ENCODE measurements around the gene TOGARAM1.

TOGARAM1 gene

DNA sequence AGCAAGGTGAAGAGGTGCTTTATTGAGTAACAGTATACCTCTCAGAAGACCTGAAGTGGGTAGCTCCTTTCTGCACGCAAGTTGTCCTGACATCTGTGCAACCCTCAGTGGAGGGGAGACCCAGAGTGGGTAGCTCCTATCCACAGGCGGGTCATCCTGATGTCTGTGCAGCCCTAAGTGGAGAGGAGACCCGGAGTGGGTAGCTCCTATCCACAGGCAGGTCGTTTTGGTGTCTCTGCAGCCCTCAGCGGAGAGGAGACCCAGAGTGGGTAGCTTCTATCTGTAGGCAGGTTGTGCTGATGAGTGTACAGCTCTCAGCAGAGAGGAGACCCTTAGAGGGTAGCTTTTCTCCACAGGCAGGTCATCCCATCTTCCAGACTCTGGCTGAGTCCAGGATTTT, 76.9 kb downstream of the TOGARAM1 start:
- no peak for DNase-seq (ENCODE audit: low read depth)
- TF ChIP-seq, protein P1, sequence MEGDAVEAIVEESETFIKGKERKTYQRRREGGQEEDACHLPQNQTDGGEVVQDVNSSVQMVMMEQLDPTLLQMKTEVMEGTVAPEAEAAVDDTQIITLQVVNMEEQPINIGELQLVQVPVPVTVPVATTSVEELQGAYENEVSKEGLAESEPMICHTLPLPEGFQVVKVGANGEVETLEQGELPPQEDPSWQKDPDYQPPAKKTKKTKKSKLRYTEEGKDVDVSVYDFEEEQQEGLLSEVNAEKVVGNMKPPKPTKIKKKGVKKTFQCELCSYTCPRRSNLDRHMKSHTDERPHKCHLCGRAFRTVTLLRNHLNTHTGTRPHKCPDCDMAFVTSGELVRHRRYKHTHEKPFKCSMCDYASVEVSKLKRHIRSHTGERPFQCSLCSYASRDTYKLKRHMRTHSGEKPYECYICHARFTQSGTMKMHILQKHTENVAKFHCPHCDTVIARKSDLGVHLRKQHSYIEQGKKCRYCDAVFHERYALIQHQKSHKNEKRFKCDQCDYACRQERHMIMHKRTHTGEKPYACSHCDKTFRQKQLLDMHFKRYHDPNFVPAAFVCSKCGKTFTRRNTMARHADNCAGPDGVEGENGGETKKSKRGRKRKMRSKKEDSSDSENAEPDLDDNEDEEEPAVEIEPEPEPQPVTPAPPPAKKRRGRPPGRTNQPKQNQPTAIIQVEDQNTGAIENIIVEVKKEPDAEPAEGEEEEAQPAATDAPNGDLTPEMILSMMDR (conservative IDR thresholded peaks at IDR 0.05; ENCODE audit: low read depth, low read length): no peak
- H3K4me3 ChIP-seq (ENCODE audit: low read length): no peak overlapping the region

DNA sequence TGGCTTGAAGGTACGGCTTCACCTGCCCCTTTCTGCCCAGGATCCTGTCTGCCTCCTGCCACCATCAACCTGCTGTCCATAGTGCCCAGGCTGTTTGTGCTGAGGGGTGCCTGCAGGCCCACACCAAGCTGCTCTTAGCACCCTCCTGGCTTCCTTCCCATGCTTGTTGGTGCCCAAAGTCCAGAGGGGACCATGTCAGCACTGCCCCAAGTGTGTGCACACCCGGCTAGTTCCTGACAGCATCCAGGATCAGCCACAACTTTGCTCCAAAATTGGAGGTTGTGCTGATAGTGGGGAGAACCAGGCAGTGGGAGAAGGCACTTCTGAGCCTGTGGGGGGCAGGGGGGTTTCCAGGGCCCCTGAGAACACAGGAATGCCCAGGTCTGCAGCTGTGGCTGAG, 77.4 kb downstream of the TOGARAM1 start:
- H3K4me3 ChIP-seq (ENCODE audit: low read length): no peak overlapping the region
- DNase-seq (ENCODE audit: low read depth): no peak
- TF ChIP-seq, protein P1 (conservative IDR thresholded peaks at IDR 0.05; ENCODE audit: low read depth, low read length): no peak

DNA sequence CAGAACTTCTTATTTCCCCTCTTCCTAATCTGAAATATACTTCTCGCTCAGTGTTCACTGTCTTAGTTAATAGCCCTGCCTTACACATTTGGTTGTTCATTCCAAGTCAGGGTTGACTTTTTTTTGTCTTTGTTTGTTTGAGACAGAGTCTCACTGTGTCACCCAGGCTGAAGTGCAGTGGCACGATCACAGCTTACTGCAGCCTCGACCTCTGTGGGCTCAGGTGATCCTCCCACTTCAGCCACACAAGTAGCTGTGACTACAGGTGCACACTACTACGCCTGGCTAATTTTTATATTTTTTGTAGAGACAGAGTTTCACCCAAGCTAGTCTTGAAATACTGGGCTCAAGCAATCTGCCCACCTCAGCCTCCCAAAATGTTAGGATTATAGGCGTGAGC, 79.7 kb downstream of the TOGARAM1 start:
- no peak overlapping the region for H3K4me3 ChIP-seq (ENCODE audit: low read length)
- TF ChIP-seq, protein P1 (conservative IDR thresholded peaks at IDR 0.05; ENCODE audit: low read depth, low read length): no peak

DNA sequence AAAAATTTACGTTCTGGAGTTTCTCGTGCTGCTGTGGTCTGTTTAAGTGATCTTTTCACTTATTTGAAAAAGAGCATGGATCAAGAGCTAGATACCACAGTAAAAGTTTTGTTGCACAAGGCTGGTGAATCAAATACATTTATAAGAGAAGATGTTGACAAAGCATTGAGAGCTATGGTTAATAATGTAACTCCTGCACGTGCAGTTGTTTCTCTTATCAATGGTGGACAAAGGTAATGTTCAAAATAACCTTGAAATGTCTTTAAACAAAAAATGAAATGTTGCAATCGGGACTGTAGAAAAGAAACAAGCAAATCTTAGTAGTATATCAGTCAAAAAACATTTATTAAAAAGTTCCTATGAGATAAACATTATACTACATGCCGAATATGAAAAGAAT, 82.6 kb downstream of the TOGARAM1 start:
- TF ChIP-seq, protein P1 (conservative IDR thresholded peaks at IDR 0.05; ENCODE audit: low read depth, low read length): no peak
- no peak for DNase-seq (ENCODE audit: low read depth)
- H3K4me3 ChIP-seq (ENCODE audit: low read length): no peak overlapping the region

More for the DNA sequence above, 79.7 kb downstream of the TOGARAM1 start:
- DNase-seq (ENCODE audit: low read depth): no peak

DNA sequence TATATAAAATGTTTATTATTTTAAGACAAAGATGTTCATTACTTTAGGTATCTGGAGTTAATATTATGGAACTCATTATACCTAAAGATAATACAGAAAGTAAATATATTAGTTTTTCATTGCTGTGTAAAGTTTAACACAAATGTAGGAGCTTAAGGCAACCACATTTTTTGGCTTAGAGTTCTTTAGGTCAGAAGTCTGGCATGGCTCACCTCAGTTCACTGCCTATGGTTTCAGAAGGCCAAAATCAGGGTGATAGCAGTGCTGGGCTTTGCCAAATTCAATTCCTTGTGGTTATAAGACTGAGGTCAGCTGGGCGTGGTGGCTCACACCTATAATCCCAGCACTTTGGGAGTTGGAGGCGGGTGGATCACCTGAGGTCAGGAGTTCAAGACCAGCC, 86.4 kb downstream of the TOGARAM1 start:
- no peak overlapping the region for H3K4me3 ChIP-seq (ENCODE audit: low read length)
- TF ChIP-seq, protein P1 (conservative IDR thresholded peaks at IDR 0.05; ENCODE audit: low read depth, low read length): no peak

DNA sequence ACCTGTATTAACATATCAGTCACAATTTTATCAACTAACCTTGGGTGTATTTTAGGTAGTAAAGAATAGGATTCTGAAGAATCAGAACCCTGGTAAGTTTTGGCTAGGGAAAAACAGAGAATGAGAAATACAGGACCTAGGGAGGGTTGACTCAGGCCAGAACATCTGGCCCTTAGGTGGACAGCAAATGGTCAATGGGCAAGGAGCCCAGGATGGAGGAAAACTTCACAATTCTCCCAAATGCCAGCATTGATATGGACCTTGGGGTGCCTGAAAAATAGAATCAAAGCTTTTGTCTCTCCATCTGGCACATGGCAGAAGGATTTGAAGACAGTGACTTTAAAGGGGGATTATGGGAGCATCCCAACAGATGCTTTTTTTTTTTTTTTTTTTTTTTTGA, 89.2 kb downstream of the TOGARAM1 start:
- no peak for DNase-seq (ENCODE audit: low read depth)
- no peak overlapping the region for H3K4me3 ChIP-seq (ENCODE audit: low read length)
- TF ChIP-seq, protein P1 (conservative IDR thresholded peaks at IDR 0.05; ENCODE audit: low read depth, low read length): no peak

More for the DNA sequence above, 86.4 kb downstream of the TOGARAM1 start:
- no peak for DNase-seq (ENCODE audit: low read depth)

GRCh38 chr14:45051896-45052295, 89.9 kb downstream of the TOGARAM1 start:
- TF ChIP-seq, protein P1 (conservative IDR thresholded peaks at IDR 0.05; ENCODE audit: low read depth, low read length): no peak
- no peak overlapping the region for H3K4me3 ChIP-seq (ENCODE audit: low read length)

More at GRCh38 chr14:45051896-45052295, 89.9 kb downstream of the TOGARAM1 start:
- no peak for DNase-seq (ENCODE audit: low read depth)

All from retinal pigment epithelial cell (primary cell).